Keratinocyte (primary cell): ENCODE measurements around the gene DSCAML1. TPM values are rescaled to one million over a fixed set of nuclear protein-coding genes. Genes with fewer than 3 reads are reported as not detected.

Source experiments
- DNase-seq: peaks from one replicate; pipeline ENCODE4 v3.0.0-alpha.2; 2011; ENCODE audit warnings: low read depth, missing footprints, low spot score
- FAIRE-seq: peaks from 2 replicates; lab custom pipeline; 2011; peaks lifted over from hg19 to GRCh38; lab: Jason Lieb, UNC
- H2AFZ ChIP-seq: 2 replicates; pipeline ENCODE4 v1.6.0; 2012; ENCODE audit warnings: low read length, control low read depth, inconsistent platforms; ENCODE audit not compliant: control insufficient read depth
- H3K27ac ChIP-seq: 2 replicates; pipeline ENCODE4 v1.5.1; 2011; ENCODE audit warnings: low read length; ENCODE audit not compliant: control insufficient read depth, insufficient read depth
- H3K27me3 ChIP-seq: 3 replicates; pipeline ENCODE4 v1.6.0; 2011; ENCODE audit warnings: low read length; ENCODE audit not compliant: control insufficient read depth, insufficient read depth; ENCODE audit errors: extremely low read depth
- H3K36me3 ChIP-seq, 2 experiments: 2 replicates in 1 of 2; 3 replicates in 1 of 2; pipeline ENCODE4 v1.5.1; 2011; ENCODE audit warnings: low read length in 2 of 2, mild to moderate bottlenecking in 1 of 2; ENCODE audit not compliant: control insufficient read depth in 2 of 2, insufficient read depth in 2 of 2; ENCODE audit errors: extremely low read depth in 1 of 2
- H3K4me1 ChIP-seq: 3 replicates; pipeline ENCODE4 v1.5.1; 2011; ENCODE audit warnings: low read length; ENCODE audit not compliant: control insufficient read depth, insufficient read depth; ENCODE audit errors: extremely low read depth
- H3K4me2 ChIP-seq: 3 replicates; pipeline ENCODE4 v1.6.0; 2011; ENCODE audit warnings: low read depth, low read length; ENCODE audit not compliant: control insufficient read depth, insufficient read depth; ENCODE audit errors: extremely low read depth
- H3K4me3 ChIP-seq, 3 experiments: fragments of 200-600 bp in 1 of 3; sonication (generic) in 1 of 3; 2 replicates in 2 of 3; 3 replicates in 1 of 3; pipeline ENCODE4 v1.5.1; 2011 to 2016; ENCODE audit warnings: low read length in 3 of 3, mild to moderate bottlenecking in 3 of 3, control low read depth in 2 of 3, inconsistent platforms in 1 of 3, low read depth in 1 of 3, mixed read lengths in 1 of 3, mixed run types in 1 of 3, moderate library complexity in 1 of 3; ENCODE audit not compliant: control insufficient read depth in 2 of 3, insufficient read depth in 2 of 3; ENCODE audit errors: extremely low read depth in 1 of 3
- H3K79me2 ChIP-seq: 2 replicates; pipeline ENCODE4 v1.6.0; 2012; ENCODE audit warnings: low read length; ENCODE audit not compliant: control insufficient read depth, insufficient read depth
- H3K9ac ChIP-seq: 3 replicates; pipeline ENCODE4 v1.6.0; 2011; ENCODE audit warnings: low read length; ENCODE audit not compliant: control insufficient read depth, insufficient read depth; ENCODE audit errors: extremely low read depth
- H3K9me1 ChIP-seq: 3 replicates; pipeline ENCODE4 v1.6.0; 2011; ENCODE audit warnings: low read length; ENCODE audit not compliant: control insufficient read depth, insufficient read depth; ENCODE audit errors: extremely low read depth
- H3K9me3 ChIP-seq: 2 replicates; pipeline ENCODE4 v1.5.1; 2012; ENCODE audit warnings: low read depth, low read length; ENCODE audit not compliant: control insufficient read depth
- H4K20me1 ChIP-seq: 3 replicates; pipeline ENCODE4 v1.6.0; 2011; ENCODE audit warnings: low read length; ENCODE audit not compliant: control insufficient read depth, insufficient read depth; ENCODE audit errors: extremely low read depth
- CTCF ChIP-seq, 3 experiments: IDR thresholded peaks in 1 of 3; conservative IDR thresholded peaks in 1 of 3; optimal IDR thresholded peaks in 1 of 3; 2 replicates in 2 of 3; 3 replicates in 1 of 3; pipeline versions ENCODE3 to v1.5.1; 2011; ENCODE audit warnings: low read length in 3 of 3, mild to moderate bottlenecking in 3 of 3, moderate library complexity in 2 of 3, control low read depth in 1 of 3, inconsistent platforms in 1 of 3; ENCODE audit not compliant: insufficient read depth in 2 of 3; ENCODE audit errors: extremely low read depth in 1 of 3
- EZH2 ChIP-seq: IDR thresholded peaks from one replicate; pipeline ENCODE4 v1.6.1; 2012; ENCODE audit warnings: inconsistent platforms, mild to moderate bottlenecking, low read length, moderate library complexity
- dilution Hi-C: fragments of 300-500 bp; cut with MboI; formaldehyde crosslinking; loops from one replicate; pipeline ENCODE4 v1.7.0; 2020; ENCODE audit warnings: low sequenced_read_pairs; ENCODE audit not compliant: extremely low pct_ligation_motif_present
- polyA plus RNA-seq, 5 experiments: library from polyadenylated mRNA; depleted of rRNA in 3 of 5; stranded (reverse) in 3 of 5; stranded (forward) in 1 of 5; unstranded in 1 of 5; fragments of >200 nt; gene quantifications; 1 replicate in 1 of 5; 2 replicates in 3 of 5; 3 replicates in 1 of 5; pipeline versions ENCODE4 v1.2.1 to v1.2.3, GENCODE V29; 2011 to 2012; ENCODE audit warnings: missing spikeins in 2 of 5, low read depth in 1 of 5, low replicate concordance in 1 of 5

DSCAML1 gene
- polyA plus RNA-seq, 1 donor (not counting 4 experiments of a cell fraction or from before 2014, with no cell fraction given), result not detected

GRCh38 chr11:117603932-117604331 lies 193.1 kb downstream of the DSCAML1 start:
- H3K36me3 ChIP-seq, result no peaks in the 10 kb centered on the region
- no peak overlapping the region for H3K4me3 ChIP-seq
- dilution Hi-C loops, result no loop called here
- no peak overlapping the region for H3K4me2 ChIP-seq
- peaks cover 16% of the 10 kb centered on the region for H3K27me3 ChIP-seq
- H3K79me2 ChIP-seq, result no peaks in the 10 kb centered on the region
- H4K20me1 ChIP-seq, result no peaks in the 10 kb centered on the region
- DNase-seq (no peak), FAIRE-seq (no peak)
- no peaks in the 10 kb centered on the region for H3K9me3 ChIP-seq
- no peaks in the 10 kb centered on the region for H3K4me1 ChIP-seq
- no peak overlapping the region for H3K9ac ChIP-seq
- no peak for TF ChIP-seq EZH2
- no peak for TF ChIP-seq CTCF (optimal IDR thresholded peaks at IDR 0.05 in 1 of 3, IDR thresholded peaks at IDR 0.05 in 1 of 3, conservative IDR thresholded peaks at IDR 0.05 in 1 of 3; ENCODE audit: extremely low read depth in 1 of 3, insufficient read depth in 2 of 3, low read length in 3 of 3)
- H3K9me1 ChIP-seq, result no peaks in the 10 kb centered on the region
- no peak overlapping the region for H3K27ac ChIP-seq
- no peak overlapping the region for H2AFZ ChIP-seq

- TF ChIP-seq EZH2, result no peak
- TF ChIP-seq CTCF (optimal IDR thresholded peaks at IDR 0.05 in 1 of 3, IDR thresholded peaks at IDR 0.05 in 1 of 3, conservative IDR thresholded peaks at IDR 0.05 in 1 of 3; ENCODE audit: extremely low read depth in 1 of 3, insufficient read depth in 2 of 3, low read length in 3 of 3), result no peak
- Histone ChIP-seq H3K9me1 (no peaks in the 10 kb centered on the region), H3K27ac (no peak overlapping the region), H3K4me1 (no peaks in the 10 kb centered on the region), H3K4me3 (no peak overlapping the region), H3K9ac (no peak overlapping the region), H3K79me2 (no peaks in the 10 kb centered on the region), H3K9me3 (no peaks in the 10 kb centered on the region), H3K36me3 (no peaks in the 10 kb centered on the region), H3K4me2 (no peak overlapping the region), H3K27me3 (peaks cover 16% of the 10 kb centered on the region), H2AFZ (no peak overlapping the region), H4K20me1 (no peaks in the 10 kb centered on the region)
- dilution Hi-C loops, result no loop called here
- FAIRE-seq (no peak), DNase-seq (no peak)
Observed at GRCh38 chr11:117601006-117601708, 195.9 kb downstream of the DSCAML1 start.
